HepG2 (cell line): Measurements from ENCODE around the gene ULK3. TPM values are rescaled to one million over a fixed set of nuclear protein-coding genes. Genes with fewer than 3 reads are reported as not detected.

Experiments
- CEBPB ChIP-seq: IDR thresholded peaks from 2 replicates; pipeline ENCODE4 v1.6.1; 2011; ENCODE audit warnings: low read depth, low read length, improper control_type of control experiment, borderline replicate concordance
- HIVEP1 ChIP-seq: sonication (generic); formaldehyde crosslinking; IDR thresholded peaks from 2 replicates; pipeline ENCODE4 v1.4.0; 2020; ENCODE audit warnings: mild to moderate bottlenecking, missing genetic modification reagents
- HNRNPLL ChIP-seq: fragments of 200-400 bp; formaldehyde crosslinking; IDR thresholded peaks from 2 replicates; pipeline ENCODE4 v1.6.1; 2017; ENCODE audit warnings: mild to moderate bottlenecking, low read depth, low read length; ENCODE audit not compliant: poor library complexity, severe bottlenecking
- MAFK ChIP-seq, 2 experiments: IDR thresholded peaks in 1 of 2; conservative IDR thresholded peaks in 1 of 2; 2 replicates each; pipeline ENCODE4 v1.6.1; 2011; ENCODE audit warnings: improper control_type of control experiment in 2 of 2, low read length in 2 of 2
- MTF2 ChIP-seq: sonication (generic); formaldehyde crosslinking; IDR thresholded peaks from 2 replicates; pipeline ENCODE4 v1.5.0; 2020; ENCODE audit warnings: missing genetic modification reagents, borderline replicate concordance
- PAF1 ChIP-seq: IDR thresholded peaks from 2 replicates; pipeline ENCODE4 v1.6.1; 2016; ENCODE audit warnings: missing genetic modification reagents, missing compliant biosample characterization
- POGK ChIP-seq: sonication (generic); formaldehyde crosslinking; conservative IDR thresholded peaks from 2 replicates; pipeline ENCODE4 v1.8.0; 2022; ENCODE audit warnings: mild to moderate bottlenecking, moderate library complexity, missing genetic modification reagents
- PRDM15 ChIP-seq: sonication (generic); formaldehyde crosslinking; IDR thresholded peaks from 2 replicates; pipeline ENCODE4 v1.4.0; 2020; ENCODE audit warnings: missing genetic modification reagents
- RXRA ChIP-seq: sonication (generic); formaldehyde crosslinking; IDR thresholded peaks from 2 replicates; pipeline ENCODE4 v1.5.1; 2020; ENCODE audit warnings: missing genetic modification reagents
- SMC3 ChIP-seq: IDR thresholded peaks from 2 replicates; pipeline ENCODE4 v1.6.1; 2011; ENCODE audit warnings: low read length, improper control_type of control experiment
- U2AF1 ChIP-seq: fragments of 200-400 bp; formaldehyde crosslinking; optimal IDR thresholded peaks from 2 replicates; pipeline ENCODE3; 2017; ENCODE audit warnings: mild to moderate bottlenecking, low read depth, low read length
- ZNF329 ChIP-seq: sonication (generic); formaldehyde crosslinking; IDR thresholded peaks from 2 replicates; pipeline ENCODE4 v1.9.0; 2021; ENCODE audit warnings: low read depth, mild to moderate bottlenecking, missing genetic modification reagents
- ZNF350 ChIP-seq: sonication (generic); formaldehyde crosslinking; IDR thresholded peaks from 2 replicates; pipeline ENCODE4 v1.4.0; 2020; ENCODE audit warnings: mild to moderate bottlenecking, low read depth, missing genetic modification reagents, borderline replicate concordance
- ZNF460 ChIP-seq: sonication (generic); formaldehyde crosslinking; IDR thresholded peaks from 2 replicates; pipeline ENCODE4 v1.5.1; 2020; ENCODE audit warnings: missing genetic modification reagents, mild to moderate bottlenecking, borderline replicate concordance
- ZNF674 ChIP-seq: sonication (generic); formaldehyde crosslinking; IDR thresholded peaks from 2 replicates; pipeline ENCODE4 v1.5.0; 2020; ENCODE audit warnings: low read depth, mild to moderate bottlenecking, missing genetic modification reagents
- ZNF737 ChIP-seq: sonication (generic); formaldehyde crosslinking; IDR thresholded peaks from 2 replicates; pipeline ENCODE4 v1.5.0; 2020; ENCODE audit warnings: missing genetic modification reagents, mild to moderate bottlenecking, borderline replicate concordance
- ZNF768 ChIP-seq: sonication (generic); formaldehyde crosslinking; IDR thresholded peaks from 2 replicates; pipeline ENCODE4 v1.4.0; 2020; ENCODE audit warnings: missing genetic modification reagents
- polyA plus RNA-seq, 8 experiments: library from polyadenylated mRNA; depleted of rRNA in 3 of 8; stranded (reverse) in 7 of 8; unstranded in 1 of 8; fragments of >200 nt; fragmentation: Illumina TruSeq in 4 of 8; extraction: Trizol in 4 of 8; gene quantifications; 2 replicates each; pipeline versions ENCODE4 v1.2.1 to v1.2.3, GENCODE V29; 2011 to 2016; ENCODE audit warnings: low read depth in 4 of 8, missing spikeins in 1 of 8, mixed read lengths in 1 of 8; ENCODE audit not compliant: insufficient read depth in 1 of 8
- total RNA-seq, 5 experiments: library from RNA; depleted of rRNA; stranded (reverse); fragments of >200 nt; fragmentation: Illumina TruSeq; extraction: Trizol; gene quantifications; 2 replicates each; pipeline ENCODE4 v1.2.3, GENCODE V29; 2016; ENCODE audit warnings: low read depth in 1 of 5
- TF ChIP-seq, protein P1 (sequence below): sonication (generic); formaldehyde crosslinking; IDR thresholded peaks from 2 replicates; pipeline ENCODE4 v1.8.1; 2022; ENCODE audit warnings: mild to moderate bottlenecking, missing genetic modification reagents
- TF ChIP-seq, protein P2 (sequence below): sonication (generic); formaldehyde crosslinking; IDR thresholded peaks from 2 replicates; pipeline ENCODE4 v1.8.0; 2022; ENCODE audit warnings: mild to moderate bottlenecking, missing genetic modification reagents, borderline replicate concordance

ULK3 gene
- total and polyA plus RNA-seq, 2 of the 13 experiments (the other 11 are each of a cell fraction or from before 2014, with no cell fraction given), result 15.2 to 23.7 TPM

DNA sequence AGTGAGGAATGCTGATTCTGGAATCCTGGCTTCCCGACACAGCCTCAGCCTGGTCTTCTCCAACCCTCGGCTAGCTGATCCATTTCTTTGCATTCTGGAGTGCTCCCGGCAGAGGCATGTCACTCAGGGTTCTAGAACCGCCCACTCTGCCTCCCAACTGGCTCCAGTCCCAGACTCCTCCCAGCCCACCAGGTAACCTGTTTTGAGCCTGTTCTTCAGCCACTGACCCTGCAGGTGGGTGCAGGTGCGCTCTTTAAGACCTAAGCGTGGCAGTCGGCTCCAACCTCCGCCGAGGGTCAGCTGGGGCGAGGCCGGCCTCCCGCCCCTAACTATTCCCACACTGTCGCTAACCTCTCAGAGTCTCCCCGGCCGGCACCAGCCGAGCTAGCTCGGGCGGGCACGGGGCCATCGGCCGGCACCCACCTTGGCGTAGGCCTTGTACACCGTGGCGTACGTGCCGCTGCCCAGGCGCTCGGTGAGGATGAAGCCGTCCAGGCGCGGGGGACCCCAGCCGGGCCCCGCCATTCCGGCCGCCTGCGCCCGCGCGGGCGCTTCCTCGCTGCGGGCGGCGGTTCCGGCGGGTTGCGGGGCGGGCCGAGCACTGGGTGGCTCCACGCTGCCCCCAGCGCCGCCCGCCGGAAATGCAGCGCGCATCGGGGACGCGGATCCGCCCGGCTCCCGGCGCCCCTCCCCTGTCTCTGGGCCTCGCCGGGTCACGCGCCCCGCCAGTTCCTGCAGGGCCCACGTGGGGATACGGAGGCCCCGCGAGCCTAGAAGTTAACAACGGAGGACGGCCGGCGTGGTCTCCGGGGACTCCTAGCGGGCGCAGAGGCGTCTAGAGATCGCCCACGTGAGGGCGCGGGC lies at the start of gene ULK3 (continued):
- TF ChIP-seq PRDM15, result no peak
- 0 out of 2 replicates have a peak, but pooled peaks have one; percentile 74 for TF ChIP-seq POGK (CRISPR knock-in tag)
- TF ChIP-seq CEBPB, result no peak
- TF ChIP-seq, protein P1, sequence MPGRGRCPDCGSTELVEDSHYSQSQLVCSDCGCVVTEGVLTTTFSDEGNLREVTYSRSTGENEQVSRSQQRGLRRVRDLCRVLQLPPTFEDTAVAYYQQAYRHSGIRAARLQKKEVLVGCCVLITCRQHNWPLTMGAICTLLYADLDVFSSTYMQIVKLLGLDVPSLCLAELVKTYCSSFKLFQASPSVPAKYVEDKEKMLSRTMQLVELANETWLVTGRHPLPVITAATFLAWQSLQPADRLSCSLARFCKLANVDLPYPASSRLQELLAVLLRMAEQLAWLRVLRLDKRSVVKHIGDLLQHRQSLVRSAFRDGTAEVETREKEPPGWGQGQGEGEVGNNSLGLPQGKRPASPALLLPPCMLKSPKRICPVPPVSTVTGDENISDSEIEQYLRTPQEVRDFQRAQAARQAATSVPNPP (CRISPR knock-in tag), result peak; percentile 77; the same call in 1 of the 2 replicates
- TF ChIP-seq ZNF674, result no peak
- no peak for TF ChIP-seq PAF1 (CRISPR knock-in tag)
- peak; percentile 69 for TF ChIP-seq HNRNPLL
- TF ChIP-seq MAFK (conservative IDR thresholded peaks at IDR 0.05 in 1 of 2, IDR thresholded peaks at IDR 0.05 in 1 of 2; ENCODE audit: low read length in 2 of 2), result no peak
- TF ChIP-seq, protein P2, sequence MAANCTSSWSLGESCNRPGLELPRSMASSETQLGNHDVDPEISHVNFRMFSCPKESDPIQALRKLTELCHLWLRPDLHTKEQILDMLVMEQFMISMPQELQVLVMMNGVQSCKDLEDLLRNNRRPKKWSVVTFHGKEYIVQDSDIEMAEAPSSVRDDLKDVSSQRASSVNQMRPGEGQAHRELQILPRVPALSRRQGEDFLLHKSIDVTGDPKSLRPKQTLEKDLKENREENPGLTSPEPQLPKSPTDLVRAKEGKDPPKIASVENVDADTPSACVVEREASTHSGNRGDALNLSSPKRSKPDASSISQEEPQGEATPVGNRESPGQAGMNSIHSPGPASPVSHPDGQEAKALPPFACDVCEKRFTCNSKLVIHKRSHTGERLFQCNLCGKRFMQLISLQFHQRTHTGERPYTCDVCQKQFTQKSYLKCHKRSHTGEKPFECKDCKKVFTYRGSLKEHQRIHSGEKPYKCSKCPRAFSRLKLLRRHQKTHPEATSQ (CRISPR knock-in tag), result no peak
- TF ChIP-seq ZNF350 (CRISPR knock-in tag), result no peak; the same call in 1 of the 2 replicates
- TF ChIP-seq U2AF1, result no peak
- TF ChIP-seq ZNF768 (CRISPR knock-in tag), result no peak; the same call in 1 of the 2 replicates
- no peak for TF ChIP-seq ZNF737 (CRISPR knock-in tag)
- TF ChIP-seq RXRA (CRISPR knock-in tag), result peak; percentile 54
- TF ChIP-seq HIVEP1 (CRISPR knock-in tag), result no peak
- TF ChIP-seq MTF2 (CRISPR knock-in tag), result no peak; the same call in 1 of the 2 replicates
- no peak for TF ChIP-seq ZNF460
- TF ChIP-seq ZNF329, result no peak
- TF ChIP-seq SMC3, result no peak
